ENCODE measurements around the gene MORN5. TPM values are rescaled to one million over a fixed set of nuclear protein-coding genes. Genes with fewer than 3 reads are reported as not detected.

The MORN5 gene
- total RNA-seq, 4 donors from 2014 or later: 3.8 to 4.0 TPM; not detected in 2

GRCh38 chr9:122130837-122131236 is 28.9 kb upstream of the MORN5 start:
- TF ChIP-seq CTCF (IDR thresholded peaks at IDR 0.05) (no peak), POLR2A (IDR thresholded peaks at IDR 0.05) (no peak), EP300 (IDR thresholded peaks at IDR 0.05; ENCODE audit: low read depth) (no peak), POLR2AphosphoS5 (IDR thresholded peaks at IDR 0.05) (no peak)
- peaks cover 32% of the 10 kb centered on the region for H3K27me3 ChIP-seq
- in situ Hi-C loops (cut with MboI; ENCODE audit: low pct_ligation_motif_present in 1 of 4, low pct_unique_long_range_greater_than_20kb in 1 of 4, low sequenced_read_pairs in 3 of 4): loop anchor here in 1 of 4 donors (25.0 kb wide), 1 partner anchor 331 kb away; no protein-coding TSS in a partner anchor

GRCh38 chr9:122131401-122132001 is 28.2 kb upstream of the MORN5 start:
- H3K27ac ChIP-seq: no peak overlapping the region
- H3K9me3 ChIP-seq: no peaks in the 10 kb centered on the region
- WGBS, 2 donors (ENCODE audit: low coverage in 1 of 2): 37% methylated on average over 16 of the region's 21 CpGs; no CpG with 5 or more reads in 1 of the 2 donors
- DNase-seq: no peak
- peaks cover 0 to 11% (median 4%) of the 10 kb centered on the region in 4 donors for H3K4me1 ChIP-seq
- no peaks in the 10 kb centered on the region for H3K36me3 ChIP-seq
- TF ChIP-seq POLR2AphosphoS5 (IDR thresholded peaks at IDR 0.05) (no peak), CTCF (IDR thresholded peaks at IDR 0.05) (no peak), POLR2A (IDR thresholded peaks at IDR 0.05) (no peak), EP300 (IDR thresholded peaks at IDR 0.05; ENCODE audit: low read depth) (no peak)
- H3K27me3 ChIP-seq: peaks cover 25% of the 10 kb centered on the region
- intact Hi-C loops (cut with DNase I; ENCODE audit: low total_unique reads): no loop called here
- no peak overlapping the region for H3K4me3 ChIP-seq
- in situ Hi-C loops (cut with MboI; ENCODE audit: low pct_ligation_motif_present in 1 of 4, low pct_unique_long_range_greater_than_20kb in 1 of 4, low sequenced_read_pairs in 3 of 4): loop anchor here in 1 of 4 donors (25.0 kb wide), 1 partner anchor 331 kb away; no protein-coding TSS in a partner anchor

More at GRCh38 chr9:122130837-122131236, 28.9 kb upstream of the MORN5 start:
- Histone ChIP-seq H3K36me3 (no peaks in the 10 kb centered on the region), H3K27ac (no peak overlapping the region), H3K4me1 (peaks cover 0 to 18% (median 8%) of the 10 kb centered on the region in 4 donors), H3K4me3 (no peak overlapping the region), H3K9me3 (no peaks in the 10 kb centered on the region)
- intact Hi-C loops (cut with DNase I; ENCODE audit: low total_unique reads): no loop called here
- no peak for DNase-seq
- WGBS, 2 donors (ENCODE audit: low coverage in 1 of 2): 77 to 90% methylated on average over 2 to 4 of the region's 4 CpGs

GRCh38 chr9:122132539-122132938 is 27.2 kb upstream of the MORN5 start:
- H3K4me1 ChIP-seq: peaks cover 0 to 5% (median 0%) of the 10 kb centered on the region in 4 donors
- TF ChIP-seq POLR2A (IDR thresholded peaks at IDR 0.05) (no peak), POLR2AphosphoS5 (IDR thresholded peaks at IDR 0.05) (no peak), EP300 (IDR thresholded peaks at IDR 0.05; ENCODE audit: low read depth) (no peak), CTCF (IDR thresholded peaks at IDR 0.05) (no peak)
- no peaks in the 10 kb centered on the region for H3K9me3 ChIP-seq
- intact Hi-C loops (cut with DNase I; ENCODE audit: low total_unique reads) (no loop called here), in situ Hi-C loops (cut with MboI; ENCODE audit: low pct_ligation_motif_present in 1 of 4, low pct_unique_long_range_greater_than_20kb in 1 of 4, low sequenced_read_pairs in 3 of 4) (loop anchor here in 1 of 4 donors (25.0 kb wide), 1 partner anchor 330 kb away; no protein-coding TSS in a partner anchor)
- WGBS, 2 donors (ENCODE audit: low coverage in 1 of 2): 98% methylated on average over 4 of the region's 4 CpGs; no CpG with 5 or more reads in 1 of the 2 donors
- H3K4me3 ChIP-seq: no peak overlapping the region
- no peak overlapping the region for H3K27ac ChIP-seq
- no peaks in the 10 kb centered on the region for H3K36me3 ChIP-seq
- DNase-seq: no peak
- H3K27me3 ChIP-seq: peaks cover 15% of the 10 kb centered on the region

GRCh38 chr9:122133263-122133983 is 26.3 kb upstream of the MORN5 start:
- in situ Hi-C loops (cut with MboI; ENCODE audit: low pct_ligation_motif_present in 1 of 4, low pct_unique_long_range_greater_than_20kb in 1 of 4, low sequenced_read_pairs in 3 of 4) (loop anchor here in 1 of 4 donors (25.0 kb wide), 1 partner anchor 329 kb away; no protein-coding TSS in a partner anchor), intact Hi-C loops (cut with DNase I; ENCODE audit: low total_unique reads) (no loop called here)
- WGBS, 2 donors (ENCODE audit: low coverage in 1 of 2): 87% methylated on average over 12 of the region's 12 CpGs; no CpG with 5 or more reads in 1 of the 2 donors
- no peaks in the 10 kb centered on the region for H3K36me3 ChIP-seq
- H3K4me1 ChIP-seq: peaks cover 0 to 5% (median 0%) of the 10 kb centered on the region in 4 donors
- H3K27me3 ChIP-seq: peaks cover 7% of the 10 kb centered on the region
- TF ChIP-seq POLR2A (IDR thresholded peaks at IDR 0.05) (no peak), POLR2AphosphoS5 (IDR thresholded peaks at IDR 0.05) (no peak), EP300 (IDR thresholded peaks at IDR 0.05; ENCODE audit: low read depth) (no peak), CTCF (IDR thresholded peaks at IDR 0.05) (no peak)
- no peak overlapping the region for H3K4me3 ChIP-seq
- DNase-seq: no peak
- no peaks in the 10 kb centered on the region for H3K9me3 ChIP-seq
- no peak overlapping the region for H3K27ac ChIP-seq

Data from transverse colon (tissue), 4 donors.